Activated naive CD8-positive, alpha-beta T cell treated with anti-CD3 and anti-CD28 coated beads, Interleukin-2, amount 50 U/mL, for 16 hours (primary cell): ENCODE results near the gene VPS52.

Experiments
- DNase-seq: peaks from one replicate; pipeline ENCODE4 v3.0.0-alpha.2; 2020; ENCODE audit warnings: low read depth, low spot score

VPS52 gene, protein sequence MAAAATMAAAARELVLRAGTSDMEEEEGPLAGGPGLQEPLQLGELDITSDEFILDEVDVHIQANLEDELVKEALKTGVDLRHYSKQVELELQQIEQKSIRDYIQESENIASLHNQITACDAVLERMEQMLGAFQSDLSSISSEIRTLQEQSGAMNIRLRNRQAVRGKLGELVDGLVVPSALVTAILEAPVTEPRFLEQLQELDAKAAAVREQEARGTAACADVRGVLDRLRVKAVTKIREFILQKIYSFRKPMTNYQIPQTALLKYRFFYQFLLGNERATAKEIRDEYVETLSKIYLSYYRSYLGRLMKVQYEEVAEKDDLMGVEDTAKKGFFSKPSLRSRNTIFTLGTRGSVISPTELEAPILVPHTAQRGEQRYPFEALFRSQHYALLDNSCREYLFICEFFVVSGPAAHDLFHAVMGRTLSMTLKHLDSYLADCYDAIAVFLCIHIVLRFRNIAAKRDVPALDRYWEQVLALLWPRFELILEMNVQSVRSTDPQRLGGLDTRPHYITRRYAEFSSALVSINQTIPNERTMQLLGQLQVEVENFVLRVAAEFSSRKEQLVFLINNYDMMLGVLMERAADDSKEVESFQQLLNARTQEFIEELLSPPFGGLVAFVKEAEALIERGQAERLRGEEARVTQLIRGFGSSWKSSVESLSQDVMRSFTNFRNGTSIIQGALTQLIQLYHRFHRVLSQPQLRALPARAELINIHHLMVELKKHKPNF

DNA sequence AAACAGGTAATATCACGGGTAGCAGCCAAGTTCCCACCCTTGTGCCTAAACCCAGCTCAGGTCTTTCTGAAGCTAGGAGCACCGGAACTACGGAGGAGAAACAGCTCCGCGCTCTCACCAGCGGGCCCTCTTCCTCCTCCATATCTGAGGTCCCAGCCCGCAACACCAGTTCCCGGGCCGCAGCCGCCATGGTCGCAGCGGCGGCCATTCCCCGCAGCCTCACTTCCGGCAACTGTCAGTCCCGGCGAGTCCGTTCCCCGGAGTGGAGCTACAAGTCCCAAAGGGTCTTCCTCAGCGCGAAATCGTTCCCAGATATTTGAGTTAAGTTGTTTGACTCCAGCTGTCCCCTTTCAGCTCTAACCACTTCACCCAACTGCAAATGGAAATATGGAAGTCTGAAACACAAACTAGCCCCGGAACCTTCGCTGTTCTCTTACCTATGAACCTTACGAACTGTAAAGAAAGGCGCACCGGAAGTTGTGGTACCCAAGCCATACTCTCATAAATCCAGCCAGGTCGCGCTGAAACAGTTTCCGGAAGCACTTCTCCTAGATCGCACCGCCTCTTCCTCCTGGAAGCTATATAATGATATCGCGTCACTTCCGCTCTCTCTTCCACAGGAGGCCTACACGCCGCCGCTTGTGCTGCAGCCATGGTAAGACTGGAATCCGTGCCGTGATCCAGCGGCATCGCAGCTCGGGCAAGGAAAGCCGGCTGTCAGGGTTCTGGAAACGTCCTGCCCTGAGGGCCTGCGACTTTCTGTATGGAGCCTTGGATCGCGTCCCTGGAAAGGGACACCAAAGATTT lies at the start of gene VPS52, which contains the start of gene RPS18:
VPS52 (minus strand) TSS at position 409 of the 807 bp plus-strand sequence; CDS start at position 208, 201 bp downstream.
RPS18 (plus strand) TSS at position 608 of the 807 bp plus-strand sequence; CDS start at position 653, 45 bp downstream.
- peak; percentile 77 for DNase-seq

DNA sequence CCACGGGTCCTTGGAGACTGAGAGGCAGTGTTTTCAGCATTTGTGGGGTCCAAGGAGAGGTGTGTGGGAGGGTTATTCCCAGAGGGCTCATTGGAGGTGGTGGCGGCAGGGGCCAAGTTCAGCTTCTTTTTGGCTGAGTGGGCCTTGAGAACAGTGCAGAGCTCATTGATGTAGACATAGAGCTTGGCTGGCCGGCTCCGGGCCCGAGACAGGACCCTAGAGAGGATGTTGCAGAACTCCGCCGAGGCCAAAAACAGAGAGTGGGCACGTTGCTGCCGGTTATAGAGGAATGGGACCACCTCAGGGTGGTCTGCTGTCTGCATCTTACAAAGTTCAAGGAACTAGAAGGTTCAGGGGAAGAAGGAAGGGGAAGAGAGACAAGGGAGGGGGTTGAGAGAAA lies 49.6 kb upstream of the VPS52 start:
- no peak for DNase-seq

DNA sequence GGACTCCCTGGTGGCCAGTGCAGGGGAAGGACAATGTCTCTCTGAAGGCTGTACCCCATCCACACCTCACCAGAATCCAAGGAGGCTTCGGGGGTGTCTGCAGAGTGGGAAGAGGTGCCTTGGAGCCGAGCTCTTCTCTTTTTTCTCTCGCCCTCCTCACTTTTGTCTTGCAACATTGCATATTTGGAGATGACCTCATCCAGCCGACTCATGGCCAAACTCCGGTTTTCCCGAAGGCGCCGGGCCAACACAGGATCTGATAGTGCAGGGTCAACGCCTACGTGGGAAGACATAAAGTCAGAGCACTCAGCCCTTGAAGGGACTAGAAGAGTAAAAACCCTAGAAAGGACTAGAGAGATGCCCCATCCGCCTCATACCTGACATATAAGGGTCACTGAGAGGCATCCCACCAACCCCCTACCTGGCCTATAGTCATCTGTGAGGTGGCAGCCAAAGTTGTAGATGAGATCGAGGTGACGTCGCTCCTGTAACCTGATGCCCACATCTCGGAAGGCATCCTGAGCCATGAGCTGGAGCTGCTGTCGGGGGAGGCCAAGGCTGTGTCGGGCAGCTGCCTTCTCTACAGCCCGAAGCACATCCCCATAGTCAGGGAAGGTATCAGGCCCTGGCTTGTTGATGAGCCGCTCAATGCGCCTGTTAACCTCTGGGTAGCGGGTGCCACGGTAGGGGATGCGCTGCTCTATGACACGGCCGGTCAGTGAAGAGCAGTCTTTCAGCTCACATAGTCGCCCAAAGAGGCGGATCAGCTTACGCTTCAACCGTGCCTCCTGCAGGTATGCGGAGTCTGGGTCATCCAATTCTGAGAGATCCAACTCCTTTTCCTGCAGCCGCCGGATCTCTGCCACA lies 48.9 kb upstream of the VPS52 start:
- DNase-seq: no peak

DNA sequence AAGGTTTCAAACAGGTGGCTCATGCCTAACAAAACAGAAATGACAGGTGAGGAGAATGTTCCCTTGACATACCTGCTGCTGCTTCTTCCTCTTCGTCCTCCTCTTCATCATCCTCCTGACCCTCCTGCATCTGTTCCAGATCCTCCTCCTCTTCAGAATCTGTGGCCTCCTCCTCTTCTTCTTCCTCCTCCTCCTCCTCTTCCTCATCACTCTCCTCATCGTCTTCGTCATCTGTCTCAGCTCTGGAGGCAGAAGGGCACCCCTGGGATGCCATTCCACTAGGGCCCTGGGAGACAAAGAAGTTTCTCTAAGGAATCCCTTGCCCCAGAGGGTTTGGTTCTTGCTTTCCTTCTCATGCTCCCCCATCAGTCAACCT lies 48.3 kb upstream of the VPS52 start:
- DNase-seq: no peak

DNA sequence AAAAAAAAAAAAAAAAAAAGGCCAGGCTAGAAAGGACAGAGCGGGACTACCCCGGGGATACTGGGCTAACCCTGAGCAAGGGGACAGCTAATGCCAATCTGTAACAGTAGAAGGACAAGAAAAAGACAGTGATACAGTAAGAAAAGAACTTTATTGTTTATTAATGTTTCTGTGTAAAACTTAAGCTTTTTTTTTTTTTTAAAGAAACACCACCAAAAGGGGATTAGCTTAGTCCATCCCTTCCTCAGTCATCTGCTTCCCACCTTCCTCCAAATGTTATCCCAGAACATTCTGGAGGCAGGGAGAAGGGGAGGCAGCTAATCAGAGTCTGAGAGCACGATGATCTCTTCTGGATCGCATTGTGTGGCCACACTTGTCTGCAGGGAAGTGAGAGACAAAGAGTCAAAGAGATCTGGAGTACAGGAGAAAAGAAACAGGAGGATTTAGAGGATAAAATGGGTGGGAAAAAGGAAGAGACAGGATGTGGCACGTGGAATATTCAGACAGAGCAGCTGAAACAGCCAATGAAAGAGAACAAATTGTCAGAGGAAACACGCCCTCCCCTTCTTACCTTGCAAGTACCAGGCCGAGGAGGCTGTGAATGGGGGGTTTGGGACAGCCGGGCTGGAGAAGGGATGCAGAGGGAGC lies 46.9 kb upstream of the VPS52 start:
- DNase-seq: no peak

DNA sequence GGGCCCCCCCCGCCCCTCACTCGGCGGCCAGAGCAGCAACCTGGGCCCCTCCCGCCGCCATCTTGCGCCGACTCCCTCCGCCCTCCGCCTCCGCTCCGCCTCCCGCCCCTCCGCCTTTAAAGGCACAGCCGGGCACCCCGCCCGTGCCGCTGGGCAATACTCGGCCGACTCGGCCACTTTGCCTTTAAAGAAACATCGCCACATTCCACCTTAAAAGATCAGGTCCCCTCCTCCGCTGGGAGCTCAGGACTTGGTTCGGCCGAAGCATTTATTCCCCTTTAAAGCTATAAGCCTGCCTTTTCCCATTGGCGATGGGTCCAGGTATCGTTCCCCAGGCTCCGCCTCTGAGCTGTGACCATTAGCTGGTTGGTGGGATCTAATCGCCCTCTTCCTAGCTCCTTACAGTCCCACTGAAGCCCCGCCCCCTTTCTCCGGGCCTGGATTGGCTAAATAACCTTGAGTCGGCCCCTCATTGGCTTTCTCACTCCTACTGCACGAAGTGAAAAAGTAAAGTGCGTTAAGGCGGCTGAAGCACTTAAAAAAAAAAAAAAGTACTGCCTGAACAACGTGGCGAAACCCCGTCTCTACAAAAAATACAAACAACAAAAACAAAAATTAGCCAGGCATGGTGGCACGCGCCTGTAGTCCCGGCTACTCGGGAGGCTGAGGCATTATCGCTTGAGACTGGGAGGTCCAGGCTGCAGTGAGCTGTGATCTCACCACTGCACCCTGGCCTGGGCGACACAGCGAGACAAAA lies 46.2 kb upstream of the VPS52 start, which contains the start of gene ZBTB22:
ZBTB22 (minus strand) TSS at position 76 of the 757 bp plus-strand sequence. CDS start 828 bp downstream, outside the sequence.
- DNase-seq: peak; percentile 92

DNA sequence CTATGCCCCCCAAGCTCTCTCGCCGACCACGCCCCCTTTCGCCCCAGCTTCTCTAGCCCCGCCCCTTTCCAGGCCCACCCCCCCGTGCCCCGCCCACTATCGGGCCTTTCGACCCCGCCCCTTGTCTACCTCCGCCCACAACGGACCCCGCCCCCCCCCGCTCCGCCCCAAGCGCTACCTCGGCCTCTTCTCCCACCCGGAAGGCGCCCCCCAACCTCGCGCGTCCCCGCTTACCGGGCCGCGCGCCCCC lies 45.7 kb upstream of the VPS52 start:
- no peak for DNase-seq

DNA sequence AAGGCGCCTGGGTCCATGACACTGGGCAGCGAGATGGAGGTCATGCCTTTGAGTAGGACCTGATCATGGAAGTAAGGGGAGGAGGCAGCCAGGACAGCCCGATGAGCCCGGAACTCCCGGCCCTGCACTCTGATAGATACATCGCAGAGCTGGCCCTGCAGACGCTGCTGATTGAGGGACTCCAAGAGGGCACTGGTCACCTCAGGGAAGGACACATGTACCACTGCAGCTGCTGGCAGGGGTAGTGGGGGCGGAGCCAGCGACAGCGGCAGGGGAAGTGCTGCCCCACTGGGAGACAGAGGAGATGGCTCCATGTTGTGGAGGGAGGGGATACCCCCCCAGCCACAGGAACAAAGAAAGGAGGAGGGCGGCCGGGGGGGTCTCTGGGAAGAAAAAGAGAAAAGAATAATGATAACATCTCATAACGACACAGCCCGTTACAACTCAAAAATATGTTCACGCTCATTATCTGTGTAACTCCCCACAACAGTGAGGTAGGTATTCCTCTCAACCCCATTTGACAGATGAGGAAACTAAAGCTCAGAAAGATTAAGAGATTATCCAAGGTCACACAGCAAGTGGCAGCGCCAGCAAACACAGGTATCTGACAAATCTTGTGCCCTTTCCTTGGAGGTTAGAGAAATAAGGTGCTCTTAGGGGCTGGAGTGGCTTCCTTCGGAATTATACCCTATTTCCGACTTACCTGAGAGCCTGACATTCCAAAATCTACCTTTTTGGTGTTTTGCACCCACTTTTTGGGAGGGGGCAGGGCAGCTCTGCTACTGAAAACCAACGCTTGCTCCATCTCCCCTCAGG lies 45.1 kb upstream of the VPS52 start:
- DNase-seq: no peak

DNA sequence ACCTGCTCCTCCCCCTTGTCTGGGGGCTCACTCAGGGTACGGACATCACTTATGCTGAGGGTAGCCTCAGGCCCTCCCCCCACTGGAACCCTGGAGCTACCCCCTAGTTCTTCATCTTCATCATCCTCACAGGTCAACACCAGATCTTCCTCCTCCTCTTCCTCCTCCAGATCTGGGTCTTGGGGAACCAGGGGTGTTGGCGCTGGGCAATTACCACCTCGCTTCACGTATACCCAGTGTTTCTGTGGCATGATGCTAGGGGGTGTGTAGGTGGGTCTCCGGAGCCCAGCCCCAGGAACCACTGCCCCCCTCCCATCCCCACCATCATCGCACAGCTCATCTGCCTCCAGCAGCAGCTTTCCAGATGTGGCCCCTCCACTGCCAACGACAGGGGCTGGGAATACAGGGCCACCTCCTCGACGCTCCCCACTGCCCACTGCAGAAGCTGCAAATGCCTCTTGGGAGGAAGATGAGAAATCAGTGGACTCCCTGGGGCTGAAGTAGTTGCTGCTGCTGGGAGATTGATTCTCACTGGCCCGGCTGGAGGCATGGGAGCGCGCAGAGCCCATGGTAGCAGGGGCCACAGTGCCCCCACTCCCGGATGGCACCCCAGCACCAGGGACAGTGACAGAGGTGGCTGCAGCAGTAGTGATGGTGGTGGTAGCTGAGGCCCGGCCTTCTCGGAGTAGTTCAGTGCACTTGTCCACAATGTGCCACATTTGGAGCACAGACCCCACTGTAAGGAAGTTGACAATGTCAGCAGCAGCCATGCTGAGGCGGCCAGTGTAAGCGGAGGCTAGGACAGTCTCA lies 44.3 kb upstream of the VPS52 start:
- DNase-seq: no peak

DNA sequence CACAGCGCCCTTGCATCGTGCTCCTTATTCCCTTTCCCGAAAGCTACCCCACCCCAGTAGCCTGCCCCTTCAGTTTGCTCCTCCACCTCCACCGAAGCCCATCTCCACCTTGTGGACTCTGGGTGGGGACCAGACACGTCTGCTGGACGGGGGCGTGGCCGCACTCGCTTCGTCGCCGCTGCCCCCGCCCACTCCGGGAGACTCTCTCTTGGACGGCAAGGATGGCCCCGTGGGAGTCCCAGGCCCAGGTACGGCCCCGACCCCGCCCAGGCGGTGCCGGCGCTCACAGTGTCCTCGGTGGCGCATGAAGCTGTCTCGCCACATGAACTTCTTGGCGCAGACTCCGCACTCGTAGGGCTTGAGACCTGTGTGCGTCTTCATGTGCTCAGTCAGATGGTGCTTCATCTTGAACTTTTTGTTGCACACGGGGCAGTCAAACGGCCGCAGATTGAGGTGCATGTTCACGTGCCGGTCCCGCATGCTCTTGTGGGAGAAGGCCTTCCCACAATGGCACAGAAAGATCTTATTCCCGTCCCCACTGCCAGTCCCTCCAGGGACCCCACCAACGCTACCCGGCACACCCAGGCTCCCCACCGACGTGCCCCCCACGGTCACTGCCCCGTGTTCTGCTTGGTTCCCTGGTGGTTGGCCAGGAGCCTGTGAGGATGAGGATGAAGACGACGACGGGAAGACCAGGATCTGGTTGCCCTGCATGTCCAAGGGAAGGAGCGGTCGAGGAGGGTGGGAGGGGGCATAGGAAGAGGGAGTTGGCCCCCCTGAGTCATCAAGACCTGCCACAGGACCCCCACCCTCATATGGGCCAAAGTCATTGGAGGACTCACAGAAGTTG lies 43.5 kb upstream of the VPS52 start:
- DNase-seq: no peak

DNA sequence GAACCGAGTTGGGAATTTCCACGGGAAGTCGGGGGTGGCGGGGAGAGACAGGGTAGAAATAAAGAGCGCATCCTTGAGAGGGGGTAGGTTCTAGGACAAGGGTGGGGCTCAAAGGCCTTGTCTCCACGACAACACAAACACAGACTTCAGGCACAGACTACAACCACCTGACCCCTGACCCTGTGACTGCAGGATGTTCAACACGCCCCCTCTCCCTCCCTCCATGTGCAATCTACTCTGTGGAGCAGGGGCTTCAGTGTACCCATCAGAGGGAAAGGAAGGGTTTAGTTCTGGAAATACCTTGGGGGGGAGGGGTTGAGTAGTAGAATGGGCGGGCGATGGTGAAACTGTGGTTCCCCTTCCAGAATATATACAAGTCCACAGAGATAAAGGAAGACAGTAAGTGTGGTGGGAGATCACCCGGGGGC lies 42.9 kb upstream of the VPS52 start:
- peak; percentile 14 for DNase-seq

DNA sequence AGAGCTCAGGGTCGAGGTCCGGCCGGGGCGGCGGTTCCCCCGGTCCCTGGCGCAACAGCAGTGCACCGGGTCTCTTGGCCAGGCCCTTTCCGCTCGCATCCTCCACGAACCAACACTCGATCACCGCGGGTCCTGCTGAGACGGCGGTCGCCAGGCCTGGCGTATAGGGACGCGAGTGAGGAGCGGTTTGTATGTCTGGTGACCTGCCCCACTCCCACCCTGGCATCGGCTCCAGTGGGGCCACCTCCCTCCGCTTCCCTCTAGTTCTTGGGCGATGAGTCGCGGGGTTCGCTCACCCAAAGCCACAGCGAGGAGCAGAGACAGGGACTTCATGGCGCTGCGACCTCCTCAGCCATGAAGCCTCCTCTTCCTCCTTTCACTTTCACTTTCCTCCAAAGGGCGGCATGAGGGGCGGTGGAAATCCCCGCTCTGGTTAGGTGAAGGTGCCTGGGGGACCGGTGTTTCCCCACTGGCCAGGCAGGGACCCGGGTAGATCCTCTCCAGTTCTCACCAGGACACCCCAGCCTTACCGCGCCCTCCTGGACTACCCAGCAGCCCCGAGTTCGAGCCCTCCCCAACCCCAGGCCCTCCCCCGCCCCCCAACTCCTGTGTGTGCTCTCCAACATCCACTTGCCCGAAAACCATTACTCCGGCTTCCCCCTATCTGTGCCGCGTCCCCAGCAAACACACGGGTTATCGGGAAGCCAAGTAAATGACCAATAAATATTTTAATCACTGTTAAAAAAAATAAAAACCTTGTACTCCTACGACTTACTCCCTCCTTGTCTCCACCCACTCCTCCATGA lies 42.2 kb upstream of the VPS52 start, which contains the start of gene TAPBP:
TAPBP (minus strand) TSS at position 370 of the 806 bp plus-strand sequence; CDS start at position 333, 37 bp downstream.
- DNase-seq: peak; percentile 72

DNA sequence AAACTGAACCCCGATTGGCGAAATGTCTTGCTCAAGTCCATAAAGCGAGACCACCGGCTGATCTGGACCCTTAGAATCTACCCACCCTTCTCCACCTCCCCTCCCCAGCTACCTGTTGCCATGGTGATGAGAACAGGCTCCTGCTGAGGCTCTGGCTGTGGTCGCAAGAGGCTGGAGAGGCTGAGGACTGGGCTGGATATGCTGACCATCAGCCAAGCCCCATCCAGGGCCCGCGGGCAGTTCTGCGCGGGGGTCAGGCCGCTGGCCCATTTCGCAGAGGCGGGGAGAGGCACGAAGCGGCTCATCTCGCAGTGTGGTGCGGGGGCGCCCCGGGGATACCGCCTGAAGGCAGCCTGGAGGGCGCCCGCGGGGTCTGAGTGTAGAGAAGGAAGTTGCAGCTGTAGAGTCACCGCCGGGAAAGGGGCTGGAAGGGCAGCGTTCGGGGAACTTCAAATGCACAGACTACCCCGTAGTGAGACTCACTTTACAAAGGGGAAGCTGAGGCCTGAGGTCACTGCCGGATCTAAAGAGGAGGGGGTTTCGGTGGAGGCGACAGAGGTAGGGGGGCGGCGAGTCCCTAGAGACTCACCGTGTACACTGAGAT lies 41.5 kb upstream of the VPS52 start:
- no peak for DNase-seq

DNA sequence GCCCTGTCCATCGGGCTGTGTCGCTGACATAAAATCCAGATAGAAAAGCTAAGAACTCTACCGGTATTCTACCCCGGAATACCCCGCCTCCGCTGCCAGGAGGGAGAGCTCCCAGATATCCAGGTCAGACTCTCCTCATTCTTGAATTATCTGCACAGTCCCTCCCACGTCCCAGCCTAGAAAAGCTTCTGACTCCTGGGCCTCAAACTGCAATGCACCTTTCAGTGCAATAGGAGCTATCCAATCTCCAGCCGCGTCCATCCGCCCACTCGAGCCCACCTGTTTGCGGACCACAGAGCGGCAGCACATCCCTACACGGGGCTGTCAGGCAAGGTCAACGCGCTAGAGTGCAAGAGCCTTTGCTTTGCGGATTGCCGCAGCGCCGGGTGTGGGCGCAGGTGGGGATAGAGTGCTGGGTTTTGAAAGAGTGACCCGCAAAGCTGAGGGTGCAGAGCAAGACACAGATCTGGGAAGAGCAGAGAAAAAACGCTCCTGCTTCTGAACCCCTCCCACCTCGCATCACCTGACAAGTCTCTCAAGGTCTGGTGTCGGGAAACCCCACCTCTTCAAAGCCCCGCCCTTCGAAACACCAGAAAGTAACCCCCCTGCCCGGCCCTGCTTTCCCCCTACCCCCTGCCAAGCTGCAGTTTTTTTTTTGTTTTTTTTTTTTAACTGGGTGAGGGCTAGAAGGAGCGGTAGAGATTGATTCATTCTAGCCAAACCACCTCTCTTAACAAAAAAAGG lies 40.9 kb upstream of the VPS52 start:
- DNase-seq: peak; percentile 71

DNA sequence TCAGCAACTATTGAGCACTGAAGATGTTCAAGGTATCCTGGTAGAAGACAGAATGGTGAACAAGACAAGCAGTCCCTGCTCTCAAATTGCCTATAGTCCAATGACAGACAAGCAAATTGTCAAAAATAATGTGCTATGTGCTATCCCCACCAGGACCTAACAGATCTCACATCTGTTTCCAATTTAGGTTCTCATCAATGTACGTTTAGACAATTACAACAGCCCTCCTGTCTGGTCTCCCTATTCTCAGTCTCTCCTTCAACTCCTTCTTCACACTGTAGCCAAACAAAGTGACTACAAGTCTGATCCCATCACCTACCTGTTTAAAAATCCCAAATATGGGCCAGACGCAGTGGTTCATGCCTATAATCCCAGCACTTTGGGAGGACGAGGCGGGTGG lies 34.7 kb upstream of the VPS52 start:
- DNase-seq: no peak
